H54 (cell line): ENCODE measurements around the gene BCAS3.
"Not testable (repeated sequence)": the region's sequence is repeated elsewhere in the genome, so short reads cannot be mapped to it uniquely, and the experiment has no call there.

ENCODE experiments used
- DNase-seq: peaks from one replicate; pipeline ENCODE4 v3.0.0; 2011; ENCODE audit warnings: low spot score, mixed read lengths; ENCODE audit not compliant: insufficient read length
- FAIRE-seq: peaks from 3 replicates; lab custom pipeline; 2011; peaks lifted over from hg19 to GRCh38; lab: Jason Lieb, UNC
- POLR2A ChIP-seq: IDR thresholded peaks from 2 replicates; pipeline ENCODE4 v1.6.1; 2011; ENCODE audit warnings: low read depth, mild to moderate bottlenecking, low read length

The BCAS3 gene

DNA sequence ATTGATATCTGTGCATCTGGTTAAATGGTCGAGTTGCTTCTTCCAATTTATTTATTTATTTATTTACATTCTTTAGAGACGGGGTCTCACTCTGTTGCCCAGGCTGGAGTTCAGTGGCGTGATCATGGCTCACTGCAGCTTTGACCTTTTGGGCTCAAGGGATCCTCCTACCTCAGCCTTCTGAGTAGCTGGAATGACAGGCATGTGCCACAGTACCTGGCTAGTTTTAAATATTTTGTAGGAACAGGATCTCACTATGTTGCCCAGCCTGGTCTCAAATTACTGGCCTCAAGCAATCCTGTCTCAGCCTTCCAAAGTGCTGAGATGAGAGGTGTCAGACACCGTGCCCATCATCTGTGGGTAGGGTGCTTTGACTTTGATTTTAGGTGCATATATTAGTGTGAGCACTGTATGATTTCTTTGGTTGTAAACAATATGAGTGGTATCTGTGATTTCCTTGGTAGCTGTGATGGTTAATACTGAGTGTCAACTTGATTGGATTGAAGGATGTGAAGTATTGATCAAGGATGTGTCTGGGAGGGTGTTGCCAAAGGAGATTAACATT is 90.2 kb downstream of the BCAS3 start:
- FAIRE-seq (no peak), DNase-seq (no peak)
- TF ChIP-seq POLR2A: no peak

GRCh38 chr17:60769327-60769726 is 91.7 kb downstream of the BCAS3 start:
- FAIRE-seq (no peak), DNase-seq (no peak)
- no peak for TF ChIP-seq POLR2A

GRCh38 chr17:60770946-60771422 is 93.3 kb downstream of the BCAS3 start:
- no peak for TF ChIP-seq POLR2A
- FAIRE-seq (no peak), DNase-seq (no peak)

GRCh38 chr17:60771621-60772020 is 94.0 kb downstream of the BCAS3 start:
- not testable (repeated sequence) for FAIRE-seq, DNase-seq

- TF ChIP-seq POLR2A: no peak
- DNase-seq (no peak), FAIRE-seq (no peak)
These were observed 95.9 kb downstream of the BCAS3 start for GRCh38 chr17:60773552-60773951.

- DNase-seq: no peak
- no peak for TF ChIP-seq POLR2A
- FAIRE-seq: no peak
These were observed 104.3 kb downstream of the BCAS3 start for GRCh38 chr17:60781880-60782412.

DNA sequence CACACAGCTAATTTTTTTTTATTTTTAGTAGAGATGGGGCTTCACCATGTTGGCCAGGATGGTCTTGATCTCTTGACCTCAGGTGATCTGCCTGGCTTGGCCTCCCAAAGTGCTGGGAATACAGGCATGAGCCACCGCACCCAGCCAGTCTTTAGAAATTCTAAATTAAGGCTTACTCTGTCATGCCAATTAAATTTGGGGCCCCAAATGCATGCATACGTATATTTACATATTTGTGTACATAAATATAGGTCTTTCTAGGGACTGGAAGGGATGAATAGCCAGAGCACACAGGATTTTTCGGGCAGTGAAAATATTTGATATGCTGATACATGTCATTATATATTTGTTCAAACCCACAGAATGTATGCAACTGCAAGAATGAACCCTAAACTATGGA is 105.1 kb downstream of the BCAS3 start:
- no peak for TF ChIP-seq POLR2A
- no peak for FAIRE-seq
- no peak for DNase-seq

DNA sequence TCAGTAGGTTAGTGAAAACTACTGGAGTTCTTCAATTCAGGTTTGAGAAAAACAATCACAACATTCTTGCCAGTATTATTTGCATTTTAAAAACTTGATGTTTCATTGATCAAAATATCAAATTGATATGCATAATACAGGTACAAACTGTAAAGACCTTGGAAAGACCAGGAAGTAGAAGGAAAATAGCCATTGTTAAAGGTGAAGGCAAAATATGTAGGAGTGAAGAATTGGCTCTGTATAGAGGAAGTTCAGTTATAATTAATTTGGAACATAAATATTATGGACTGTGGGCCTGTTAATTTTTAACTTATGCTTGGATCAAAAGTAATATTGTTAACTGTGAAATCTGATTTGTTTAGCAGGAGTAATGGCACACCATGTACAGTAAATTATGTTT is 112.6 kb downstream of the BCAS3 start:
- FAIRE-seq (no peak), DNase-seq (no peak)
- TF ChIP-seq POLR2A: no peak

DNA sequence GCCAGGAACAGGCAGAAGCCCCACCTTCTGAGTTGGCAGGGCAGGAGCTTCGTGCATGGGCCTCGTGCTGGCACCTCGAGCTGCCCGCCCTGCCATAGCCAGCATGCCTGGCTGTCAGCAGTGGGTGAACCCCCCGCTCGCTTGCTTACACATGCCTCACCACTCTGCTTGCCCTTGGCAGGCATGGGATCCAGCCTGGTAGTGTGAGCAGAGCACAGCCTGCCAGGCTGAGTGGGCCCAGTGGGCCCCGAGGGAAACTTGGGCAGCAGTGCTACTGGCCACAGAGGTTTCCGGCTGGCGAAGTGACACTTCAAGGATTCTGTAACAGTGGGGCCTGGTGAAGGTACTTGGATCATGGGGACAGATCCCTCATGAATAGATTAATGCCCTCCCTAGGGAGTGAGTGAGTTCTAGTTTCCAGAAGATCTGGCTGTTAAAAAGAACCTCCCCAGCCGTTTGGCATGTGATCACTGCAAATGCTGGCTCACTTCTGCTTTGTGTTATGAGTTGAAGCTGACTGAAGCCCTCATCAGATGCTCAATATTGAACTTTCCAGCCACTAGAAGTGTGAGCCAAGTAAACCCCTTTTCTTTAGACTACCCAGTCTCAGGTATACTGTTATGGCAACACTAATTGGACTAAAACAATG is 114.7 kb downstream of the BCAS3 start:
- no peak for TF ChIP-seq POLR2A
- no peak for DNase-seq
- FAIRE-seq: peak; percentile 11

DNA sequence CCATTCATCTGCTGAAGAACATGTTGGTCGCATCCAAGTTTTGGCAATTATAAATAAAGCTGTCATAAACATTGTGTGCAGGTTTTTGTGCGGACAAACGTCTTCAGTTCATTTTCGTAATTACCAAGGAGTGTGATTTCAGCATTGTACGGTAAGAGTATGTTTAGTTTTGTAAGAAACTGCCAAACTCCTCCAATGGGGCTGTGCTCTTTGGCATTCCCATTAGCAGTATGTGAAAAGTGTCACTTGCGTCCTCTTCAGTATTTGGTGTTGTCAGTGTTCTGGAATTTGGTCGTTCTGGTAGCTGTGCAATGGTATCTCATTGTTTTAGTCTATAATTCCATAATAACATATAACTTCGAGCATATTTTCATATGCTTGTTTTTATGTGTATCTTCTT is 120.9 kb downstream of the BCAS3 start:
- DNase-seq (no peak), FAIRE-seq (peak; percentile 6)
- no peak for TF ChIP-seq POLR2A

GRCh38 chr17:60802377-60802776 is 124.7 kb downstream of the BCAS3 start:
- no peak for FAIRE-seq
- no peak for DNase-seq
- no peak for TF ChIP-seq POLR2A

DNA sequence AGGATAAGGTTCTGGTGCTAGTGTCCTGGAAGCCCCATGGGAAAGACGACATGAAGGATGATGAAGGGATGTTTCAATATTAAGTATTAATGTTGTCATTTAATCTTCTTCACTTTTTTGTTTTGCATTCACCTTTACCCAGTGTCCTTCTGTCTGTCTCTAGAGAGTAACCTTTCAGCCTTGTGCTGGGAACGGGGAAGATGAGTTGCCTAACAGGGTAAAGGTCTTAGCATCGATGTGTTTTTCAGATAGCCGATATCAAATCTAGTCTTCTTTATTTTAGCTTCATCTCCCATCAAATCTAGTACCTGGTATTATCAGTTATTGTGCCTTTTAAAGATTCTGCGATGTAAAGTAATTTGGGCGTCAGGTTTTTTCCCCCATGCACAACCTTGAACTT is 125.4 kb downstream of the BCAS3 start:
- DNase-seq (no peak), FAIRE-seq (peak; percentile 41)
- no peak for TF ChIP-seq POLR2A

GRCh38 chr17:60804831-60805230 is 127.2 kb downstream of the BCAS3 start:
- TF ChIP-seq POLR2A: no peak
- FAIRE-seq (no peak), DNase-seq (no peak)

- TF ChIP-seq POLR2A: no peak
These were observed 131.8 kb downstream of the BCAS3 start for GRCh38 chr17:60809421-60809820.

GRCh38 chr17:60814941-60815340 is 137.3 kb downstream of the BCAS3 start:
- not testable (repeated sequence) for DNase-seq, FAIRE-seq

More at GRCh38 chr17:60809421-60809820, 131.8 kb downstream of the BCAS3 start:
- FAIRE-seq (no peak), DNase-seq (no peak)
